Fibroblast of skin of left biceps (primary cell): ENCODE results near the gene PNKD.
"Not testable (repeated sequence)": the region's sequence is repeated elsewhere in the genome, so short reads cannot be mapped to it uniquely, and the experiment has no call there.

Experiments used
- DNase-seq, 2 experiments: peaks; one replicate each; pipeline ENCODE4 v3.0.0-alpha.2; 2013; ENCODE audit warnings: low read depth in 2 of 2

PNKD gene

GRCh38 chr2:218291318-218292047 lies 21.2 kb downstream of the PNKD start:
- DNase-seq, result no peak

GRCh38 chr2:218292048-218293014 lies 22.0 kb downstream of the PNKD start, which contains the start of gene TMBIM1:
TSS of gene TMBIM1 (minus strand) at chr2:218292503. CDS start at chr2:218282141, 10,362 bp downstream.
- peak; percentile 29 to 47 for DNase-seq

- no peak for DNase-seq
These were observed 23.6 kb downstream of the PNKD start for GRCh38 chr2:218293715-218294429.

GRCh38 chr2:218294430-218295022 lies 24.2 kb downstream of the PNKD start:
- no peak for DNase-seq

GRCh38 chr2:218295029-218295428 lies 24.7 kb downstream of the PNKD start:
- DNase-seq, result no peak

- DNase-seq, result no peak
These were observed 25.9 kb downstream of the PNKD start for GRCh38 chr2:218296200-218296599.

- no peak for DNase-seq
These were observed 26.5 kb downstream of the PNKD start for GRCh38 chr2:218296847-218297246.

- no peak for DNase-seq
These were observed 28.1 kb downstream of the PNKD start for GRCh38 chr2:218298314-218298875.

GRCh38 chr2:218300141-218300540 lies 29.8 kb downstream of the PNKD start:
- DNase-seq, result no peak

- peak; percentile 40 to 53 for DNase-seq
These were observed 31.0 kb downstream of the PNKD start for GRCh38 chr2:218301176-218301819.

- DNase-seq, result no peak
These were observed 35.1 kb downstream of the PNKD start for GRCh38 chr2:218305383-218305782.

- DNase-seq, result no peak
These were observed 36.0 kb downstream of the PNKD start for GRCh38 chr2:218306184-218306920.

- no peak for DNase-seq
These were observed 37.2 kb downstream of the PNKD start for GRCh38 chr2:218307415-218308090.

GRCh38 chr2:218310853-218311540 lies 40.7 kb downstream of the PNKD start:
- DNase-seq, result no peak

- not testable (repeated sequence) for DNase-seq
These were observed 41.4 kb downstream of the PNKD start for GRCh38 chr2:218311541-218312266.

- DNase-seq, result no peak
These were observed 42.0 kb downstream of the PNKD start for GRCh38 chr2:218312267-218312756.

- no peak for DNase-seq
These were observed 43.0 kb downstream of the PNKD start for GRCh38 chr2:218313356-218313755.

- DNase-seq, result not testable (repeated sequence)
These were observed 44.4 kb downstream of the PNKD start for GRCh38 chr2:218314764-218315163.
